ENCODE measurements around the gene DHX29.

DHX29 gene

DNA sequence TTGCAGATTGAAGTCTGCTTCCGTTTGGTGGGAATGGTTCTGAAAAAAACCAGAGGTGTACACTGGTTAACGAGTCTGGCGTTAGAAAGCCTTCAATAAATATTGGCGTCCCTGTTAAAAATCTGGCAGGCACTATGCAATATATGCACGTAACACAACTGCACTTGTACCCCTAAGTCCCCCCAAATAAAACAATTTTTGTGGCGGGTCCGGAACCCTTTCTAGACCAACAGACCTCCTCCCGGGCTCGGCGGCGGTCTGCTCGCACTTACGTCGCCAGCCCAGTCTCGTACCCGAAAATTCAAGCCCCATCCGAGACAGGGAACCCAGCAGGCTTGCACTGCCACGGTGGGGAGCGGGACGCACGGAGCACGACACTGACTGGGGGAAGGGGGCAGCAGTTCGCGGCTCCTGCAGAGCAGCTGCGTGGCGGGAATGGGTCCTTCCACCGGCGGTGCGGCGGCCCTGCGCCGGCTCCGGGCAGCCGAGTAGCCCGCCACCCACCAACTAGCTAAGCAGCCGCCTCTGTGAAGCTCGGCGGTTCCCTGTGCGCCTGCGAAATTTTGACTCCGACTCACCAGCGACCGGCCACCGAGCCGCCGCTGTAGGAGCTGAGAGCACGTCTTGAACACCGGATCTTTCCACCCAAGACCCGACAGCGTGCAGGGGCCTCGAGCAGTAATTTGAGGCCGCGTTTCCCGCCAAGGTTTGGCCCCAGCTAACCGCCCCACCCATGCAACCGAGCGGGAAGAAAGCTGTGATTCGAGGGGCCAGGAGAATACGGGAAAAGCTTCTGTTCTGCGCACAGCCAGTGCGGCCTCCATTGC is 84.3 kb downstream of the DHX29 start:
- no peak for TF ChIP-seq ZBTB7A (IDR thresholded peaks at IDR 0.05; ENCODE audit: low read depth)
- TF ChIP-seq TCF12 (IDR thresholded peaks at IDR 0.05; ENCODE audit: low read depth) = no peak
- TF ChIP-seq EGR1 (IDR thresholded peaks at IDR 0.05) = no peak
- TF ChIP-seq EP300 (IDR thresholded peaks at IDR 0.05; ENCODE audit: borderline replicate concordance) = no peak
- no peak for TF ChIP-seq CEBPB (IDR thresholded peaks at IDR 0.05)
- TF ChIP-seq REST (IDR thresholded peaks at IDR 0.05; ENCODE audit: low read depth) = no peak
- no peak for TF ChIP-seq TEAD4 (IDR thresholded peaks at IDR 0.05)
- no peak for TF ChIP-seq MAX (IDR thresholded peaks at IDR 0.05)
- TF ChIP-seq, protein P1, sequence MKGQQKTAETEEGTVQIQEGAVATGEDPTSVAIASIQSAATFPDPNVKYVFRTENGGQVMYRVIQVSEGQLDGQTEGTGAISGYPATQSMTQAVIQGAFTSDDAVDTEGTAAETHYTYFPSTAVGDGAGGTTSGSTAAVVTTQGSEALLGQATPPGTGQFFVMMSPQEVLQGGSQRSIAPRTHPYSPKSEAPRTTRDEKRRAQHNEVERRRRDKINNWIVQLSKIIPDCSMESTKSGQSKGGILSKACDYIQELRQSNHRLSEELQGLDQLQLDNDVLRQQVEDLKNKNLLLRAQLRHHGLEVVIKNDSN (IDR thresholded peaks at IDR 0.05) = no peak
- TF ChIP-seq TAF1 (IDR thresholded peaks at IDR 0.05; ENCODE audit: low read depth) = no peak
- no peak for TF ChIP-seq NFIC (IDR thresholded peaks at IDR 0.05)
- no peak for TF ChIP-seq RAD21 (IDR thresholded peaks at IDR 0.05; ENCODE audit: low read depth)
- TF ChIP-seq YY1 (IDR thresholded peaks at IDR 0.05; ENCODE audit: low read depth) = no peak
- no peak for TF ChIP-seq CREB1 (IDR thresholded peaks at IDR 0.05; ENCODE audit: low read depth)

GRCh38 chr5:55222092-55222984 is 85.2 kb downstream of the DHX29 start:
- TF ChIP-seq TEAD4 (IDR thresholded peaks at IDR 0.05) (no peak), TCF12 (IDR thresholded peaks at IDR 0.05; ENCODE audit: low read depth) (no peak), YY1 (IDR thresholded peaks at IDR 0.05; ENCODE audit: low read depth) (no peak), MAX (IDR thresholded peaks at IDR 0.05) (no peak), NFIC (IDR thresholded peaks at IDR 0.05) (no peak), EGR1 (IDR thresholded peaks at IDR 0.05) (no peak)
- TF ChIP-seq, protein P1 (IDR thresholded peaks at IDR 0.05) = no peak

GRCh38 chr5:55220433-55221185 is 86.9 kb downstream of the DHX29 start:
- TF ChIP-seq REST (IDR thresholded peaks at IDR 0.05; ENCODE audit: low read depth) (no peak), FOXM1 (IDR thresholded peaks at IDR 0.05; ENCODE audit: borderline replicate concordance, low read depth) (no peak), EGR1 (IDR thresholded peaks at IDR 0.05) (no peak), MAX (IDR thresholded peaks at IDR 0.05) (no peak), RAD21 (IDR thresholded peaks at IDR 0.05; ENCODE audit: low read depth) (no peak), TEAD4 (IDR thresholded peaks at IDR 0.05) (no peak), CEBPB (IDR thresholded peaks at IDR 0.05) (no peak), ZBTB7A (IDR thresholded peaks at IDR 0.05; ENCODE audit: low read depth) (no peak), TAF1 (IDR thresholded peaks at IDR 0.05; ENCODE audit: low read depth) (no peak), CREB1 (IDR thresholded peaks at IDR 0.05; ENCODE audit: low read depth) (no peak), YY1 (IDR thresholded peaks at IDR 0.05; ENCODE audit: low read depth) (no peak), EP300 (IDR thresholded peaks at IDR 0.05; ENCODE audit: borderline replicate concordance) (no peak), NFIC (IDR thresholded peaks at IDR 0.05) (no peak), TCF12 (IDR thresholded peaks at IDR 0.05; ENCODE audit: low read depth) (no peak)
- TF ChIP-seq, protein P1 (IDR thresholded peaks at IDR 0.05) = no peak

DNA sequence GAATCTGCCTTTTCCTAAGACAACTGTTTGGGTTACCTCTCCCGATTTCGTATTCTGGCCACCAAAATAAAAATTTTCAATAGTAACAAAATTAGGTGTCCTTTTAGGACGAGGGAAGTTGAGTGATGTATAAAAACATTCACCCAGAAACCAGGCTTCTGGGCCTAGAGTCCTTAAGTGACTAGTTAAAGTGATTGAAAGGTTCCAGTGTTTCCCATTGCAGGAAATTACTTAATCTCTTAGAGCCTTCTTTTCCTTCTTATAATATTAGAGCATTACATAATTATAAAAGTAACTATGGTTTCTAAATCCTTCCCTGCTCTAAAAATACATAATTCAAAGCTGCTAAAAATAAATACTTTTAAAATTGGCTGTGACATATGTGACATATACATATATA is 87.7 kb downstream of the DHX29 start:
- TF ChIP-seq YY1 (IDR thresholded peaks at IDR 0.05; ENCODE audit: low read depth) (no peak), RAD21 (IDR thresholded peaks at IDR 0.05; ENCODE audit: low read depth) (no peak), EGR1 (IDR thresholded peaks at IDR 0.05) (no peak), ZBTB7A (IDR thresholded peaks at IDR 0.05; ENCODE audit: low read depth) (no peak), CEBPB (IDR thresholded peaks at IDR 0.05) (no peak), TAF1 (IDR thresholded peaks at IDR 0.05; ENCODE audit: low read depth) (no peak), EP300 (IDR thresholded peaks at IDR 0.05; ENCODE audit: borderline replicate concordance) (no peak), TEAD4 (IDR thresholded peaks at IDR 0.05) (no peak), CREB1 (IDR thresholded peaks at IDR 0.05; ENCODE audit: low read depth) (no peak), MAX (IDR thresholded peaks at IDR 0.05) (no peak), FOXM1 (IDR thresholded peaks at IDR 0.05; ENCODE audit: borderline replicate concordance, low read depth) (no peak), REST (IDR thresholded peaks at IDR 0.05; ENCODE audit: low read depth) (no peak), NFIC (IDR thresholded peaks at IDR 0.05) (no peak), TCF12 (IDR thresholded peaks at IDR 0.05; ENCODE audit: low read depth) (no peak)
- TF ChIP-seq, protein P1 (IDR thresholded peaks at IDR 0.05) = no peak

Measured in Ishikawa (cell line).